Activated CD4-positive, alpha-beta T cell treated with anti-CD3 and anti-CD28 coated beads for 4 hours (primary cell): ENCODE data around the gene FKBP11.
A peak's percentile ranks its signal among the peaks of the same experiment; 100 is the strongest.
"Not testable (repeated sequence)": the region's sequence is repeated elsewhere in the genome, so short reads cannot be mapped to it uniquely, and the experiment has no call there.

Source experiments
- DNase-seq, 2 donors: peaks; one replicate each; pipeline ENCODE4 v3.0.0-alpha.2; 2020

FKBP11 gene

GRCh38 chr12:48954841-48955501, 29.7 kb upstream of the FKBP11 start:
- no peak for DNase-seq

GRCh38 chr12:48954061-48954460, 28.8 kb upstream of the FKBP11 start:
- DNase-seq, result no peak

GRCh38 chr12:48952691-48953090, 27.4 kb upstream of the FKBP11 start:
- DNase-seq, result no peak

GRCh38 chr12:48947727-48948126, 22.4 kb upstream of the FKBP11 start:
- DNase-seq, result no peak

- DNase-seq, result no peak
Observed at GRCh38 chr12:48946943-48947342, 21.7 kb upstream of the FKBP11 start.

GRCh38 chr12:48946205-48946604, 20.9 kb upstream of the FKBP11 start:
- no peak for DNase-seq

- DNase-seq, result no peak
Observed at GRCh38 chr12:48943221-48943620, 17.9 kb upstream of the FKBP11 start.

- DNase-seq, result no peak
Observed at GRCh38 chr12:48940181-48940580, 14.9 kb upstream of the FKBP11 start.

GRCh38 chr12:48938805-48939204, 13.5 kb upstream of the FKBP11 start:
- no peak for DNase-seq

GRCh38 chr12:48937170-48937569, 11.9 kb upstream of the FKBP11 start:
- no peak for DNase-seq

GRCh38 chr12:48936379-48936979, 11.2 kb upstream of the FKBP11 start:
- peak; percentile 76 to 89 for DNase-seq

GRCh38 chr12:48934312-48934706, 9.0 kb upstream of the FKBP11 start:
- DNase-seq, result peak in 1 of 2 donors; percentile 18

- DNase-seq, result no peak
Observed at GRCh38 chr12:48933664-48934311, 8.5 kb upstream of the FKBP11 start.

GRCh38 chr12:48932878-48933277, 7.6 kb upstream of the FKBP11 start:
- DNase-seq, result peak in 1 of 2 donors; percentile 11

GRCh38 chr12:48930475-48930874, 5.2 kb upstream of the FKBP11 start:
- no peak for DNase-seq

- no peak for DNase-seq
Observed at GRCh38 chr12:48929551-48929950, 4.3 kb upstream of the FKBP11 start.

- DNase-seq, result no peak
Observed at GRCh38 chr12:48927261-48927660, 2.0 kb upstream of the FKBP11 start.

- peak; percentile 78 to 81 for DNase-seq
Observed at GRCh38 chr12:48924617-48925303, 532 bp downstream of the FKBP11 start.

- DNase-seq, result no peak
Observed at GRCh38 chr12:48923117-48923516, 2.2 kb downstream of the FKBP11 start.

GRCh38 chr12:48917857-48918537, 7.3 kb downstream of the FKBP11 start:
- DNase-seq, result peak; percentile 39 to 47

GRCh38 chr12:48910196-48910595, 15.1 kb downstream of the FKBP11 start:
- no peak for DNase-seq

GRCh38 chr12:48909698-48910097, 15.6 kb downstream of the FKBP11 start:
- not testable (repeated sequence) for DNase-seq

GRCh38 chr12:48907245-48907644, 18.0 kb downstream of the FKBP11 start:
- no peak for DNase-seq
